Measurements from ENCODE around the gene TAX1BP3.
"Not testable (repeated sequence)": the region's sequence is repeated elsewhere in the genome, so short reads cannot be mapped to it uniquely, and the experiment has no call there.

The TAX1BP3 gene, protein sequence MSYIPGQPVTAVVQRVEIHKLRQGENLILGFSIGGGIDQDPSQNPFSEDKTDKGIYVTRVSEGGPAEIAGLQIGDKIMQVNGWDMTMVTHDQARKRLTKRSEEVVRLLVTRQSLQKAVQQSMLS

DNA sequence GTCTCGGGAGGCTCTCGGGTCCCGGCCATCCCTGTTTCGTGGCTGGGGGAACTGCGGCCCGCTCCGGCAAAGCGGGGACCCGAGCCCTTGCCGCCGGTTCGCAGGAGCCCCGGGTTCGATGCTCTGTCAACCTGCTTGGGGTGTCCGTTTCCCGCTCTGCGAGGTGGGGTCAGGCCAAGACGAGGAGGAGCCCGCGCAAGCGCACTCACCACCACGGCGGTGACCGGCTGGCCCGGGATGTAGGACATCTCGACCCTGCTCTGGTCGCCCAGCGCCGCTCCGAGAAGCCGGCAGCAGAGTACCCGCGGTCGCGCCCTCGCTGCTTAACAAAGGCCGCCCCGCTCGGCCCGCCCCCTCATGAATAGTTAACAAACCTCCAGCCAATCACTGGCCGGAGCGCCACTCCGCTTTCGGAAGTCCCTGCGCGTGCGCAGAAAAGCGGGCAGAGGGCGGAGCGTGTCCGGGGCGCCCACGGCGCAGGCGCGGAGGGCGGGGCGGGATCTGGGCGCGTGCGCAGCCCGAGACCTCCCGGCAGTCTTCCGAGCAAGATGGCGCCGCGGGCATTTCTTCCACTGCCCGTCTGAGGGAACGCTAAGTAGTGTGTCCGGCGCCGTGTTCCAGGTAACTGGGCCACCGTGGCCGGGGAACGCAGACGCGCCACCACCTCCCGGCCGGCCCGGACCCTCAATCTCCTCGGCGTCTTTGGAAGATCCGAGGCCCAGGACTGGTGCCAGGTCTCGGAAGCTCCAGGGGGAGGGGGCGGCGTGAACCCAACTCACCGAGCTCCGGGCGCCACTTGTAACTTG lies at the start of gene TAX1BP3, which contains the start of gene EMC6:
TSS of gene TAX1BP3 (minus strand) at position 300 of the 806 bp plus-strand sequence. CDS start at position 248, 52 bp downstream.
TSS of gene EMC6 (plus strand) at position 534 of the 806 bp plus-strand sequence. CDS start 335 bp downstream, outside the sequence.
- DNase-seq (ENCODE audit: low read depth in 2 of 2), result peak; percentile 93 to 94

- DNase-seq (ENCODE audit: low read depth in 2 of 2), result no peak
Measured at GRCh38 chr17:3715296-3715695, 46.9 kb upstream of the TAX1BP3 start.

DNA sequence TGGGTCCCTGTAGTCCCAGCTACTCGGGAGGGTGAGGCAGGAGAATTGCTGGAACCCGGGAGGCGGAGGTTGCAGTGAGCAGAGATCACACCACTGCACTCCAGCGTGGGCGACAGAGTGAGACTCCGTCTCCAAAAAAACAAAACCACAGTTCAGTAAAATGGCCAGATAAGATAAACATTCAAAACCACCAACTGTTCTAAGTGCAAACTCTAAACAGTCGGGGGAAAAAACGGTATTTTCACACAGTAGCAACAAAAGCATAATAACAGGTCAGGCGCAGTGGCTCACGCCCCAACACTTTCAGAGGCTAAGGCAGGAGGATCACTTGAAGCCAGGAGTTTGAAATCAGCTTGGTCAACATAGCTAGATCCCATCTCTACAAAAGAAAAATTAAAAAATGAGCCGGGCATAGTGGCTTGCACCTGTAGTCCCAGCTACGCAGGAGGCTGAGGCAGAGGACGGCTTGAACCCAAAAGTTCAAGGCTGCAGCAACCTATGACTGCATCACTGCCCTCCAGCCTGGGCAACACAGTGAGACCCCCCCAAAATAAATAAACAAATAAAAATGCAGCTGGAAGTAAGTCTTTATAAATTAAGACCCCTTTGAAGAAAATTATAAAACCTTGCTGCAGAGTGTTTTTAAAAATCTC lies 44.6 kb upstream of the TAX1BP3 start:
- no peak for DNase-seq (ENCODE audit: low read depth in 2 of 2)

DNA sequence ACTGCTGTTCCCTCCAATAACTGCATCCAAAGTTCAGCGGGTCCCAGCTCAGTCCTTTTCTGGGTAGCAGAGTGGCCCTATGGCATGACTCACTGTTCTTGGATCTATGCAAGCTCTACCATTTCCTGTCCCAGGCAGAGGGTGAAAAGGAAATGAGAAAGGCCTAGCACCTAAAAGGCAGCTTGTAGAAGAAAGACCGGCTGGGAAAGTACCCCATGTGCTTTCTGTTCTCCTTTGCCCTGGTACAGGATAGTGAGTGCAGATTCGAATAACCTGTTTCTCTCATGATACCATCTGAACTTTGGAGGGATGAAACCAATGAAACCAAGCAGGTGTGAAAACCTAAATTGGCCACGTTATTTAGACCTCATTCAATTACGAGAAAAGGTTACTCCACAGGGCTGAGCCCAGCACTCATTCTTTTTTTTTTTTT lies 42.6 kb upstream of the TAX1BP3 start:
- DNase-seq (ENCODE audit: low read depth in 2 of 2), result no peak

GRCh38 chr17:3708366-3708765 lies 40.0 kb upstream of the TAX1BP3 start:
- DNase-seq (ENCODE audit: low read depth in 2 of 2), result no peak

- not testable (repeated sequence) for DNase-seq (ENCODE audit: low read depth in 2 of 2)
Measured at GRCh38 chr17:3705718-3705984, 37.3 kb upstream of the TAX1BP3 start.

DNA sequence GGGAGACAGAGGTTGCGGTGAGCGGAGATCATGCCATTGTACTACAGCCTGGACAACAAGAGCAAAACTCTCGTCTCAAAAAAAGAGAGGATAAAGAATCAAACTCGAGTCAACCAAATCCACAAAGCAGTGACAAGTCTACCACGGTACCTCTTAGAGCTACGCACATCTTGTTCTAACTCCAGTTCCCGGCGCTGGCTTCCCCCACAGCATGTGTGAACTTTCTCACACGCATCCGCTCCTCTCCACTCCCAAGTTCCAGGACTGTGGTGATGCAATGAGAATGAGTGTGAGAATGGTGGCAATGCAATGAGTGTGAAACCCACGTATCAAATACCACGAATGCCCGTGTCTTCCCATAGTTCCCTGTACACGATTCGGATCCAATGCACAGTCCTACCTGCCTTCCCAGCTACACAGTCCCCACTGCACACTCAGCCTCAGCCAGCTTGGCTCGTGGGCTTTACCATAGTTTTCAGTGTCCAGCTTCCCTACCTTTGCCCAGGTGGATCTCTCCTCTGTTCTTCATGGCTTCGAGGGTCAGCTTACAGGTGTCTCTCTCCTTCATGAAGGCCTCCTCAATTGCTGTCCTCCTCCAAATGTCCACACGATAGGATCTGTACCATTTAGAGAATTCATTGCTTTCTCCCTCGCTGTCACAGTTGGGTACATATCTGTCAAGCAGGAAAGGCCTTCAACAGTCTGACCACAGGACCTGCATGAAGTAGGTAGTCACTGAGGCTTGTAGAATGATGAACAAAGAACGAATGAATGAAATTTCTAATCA lies 36.7 kb upstream of the TAX1BP3 start:
- DNase-seq (ENCODE audit: low read depth in 2 of 2), result no peak

GRCh38 chr17:3702041-3702539 lies 33.7 kb upstream of the TAX1BP3 start:
- DNase-seq (ENCODE audit: low read depth in 2 of 2), result not testable (repeated sequence)

GRCh38 chr17:3699951-3700350 lies 31.6 kb upstream of the TAX1BP3 start:
- no peak for DNase-seq (ENCODE audit: low read depth in 2 of 2)

- no peak for DNase-seq (ENCODE audit: low read depth in 2 of 2)
Measured at GRCh38 chr17:3698139-3698538, 29.8 kb upstream of the TAX1BP3 start.

GRCh38 chr17:3697103-3697476 lies 28.7 kb upstream of the TAX1BP3 start:
- no peak for DNase-seq (ENCODE audit: low read depth in 2 of 2)

DNA sequence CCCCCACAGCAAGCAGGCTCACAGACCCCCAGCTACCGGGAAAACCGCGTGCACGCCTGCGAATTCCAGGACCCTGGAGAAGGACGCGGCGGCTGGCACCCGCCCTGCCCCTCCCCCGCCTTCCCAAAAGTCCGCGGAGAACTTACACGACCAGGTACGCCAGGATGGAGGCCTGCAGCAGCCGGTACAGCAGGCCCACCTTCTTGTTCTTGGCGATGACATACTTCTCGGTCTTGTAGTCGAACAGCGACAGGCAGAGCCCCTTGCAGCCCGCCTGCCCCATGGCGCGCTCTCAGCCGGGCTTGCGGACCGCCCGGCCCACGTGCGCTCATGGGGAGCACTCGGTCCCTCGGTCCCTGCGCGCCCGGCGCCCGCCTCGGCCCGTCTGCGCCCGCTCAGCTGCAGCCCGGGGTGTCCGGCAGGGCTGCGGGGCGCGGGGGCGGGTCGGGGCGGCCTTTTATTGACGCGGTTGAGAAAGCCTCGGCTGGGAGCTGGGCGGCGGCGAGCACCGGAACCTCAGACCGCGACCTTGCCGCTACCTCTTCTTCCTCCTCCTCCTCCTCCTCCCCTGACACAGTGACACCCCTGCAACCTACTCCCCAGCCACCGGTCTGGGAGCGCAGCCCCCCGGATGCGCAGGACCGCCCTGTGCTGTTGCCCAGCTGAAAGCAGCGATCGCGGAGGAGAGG lies 27.5 kb upstream of the TAX1BP3 start, which contains the start of gene P2RX5:
TSS of gene P2RX5 (minus strand) at position 433 of the 689 bp plus-strand sequence. CDS start at position 283, 150 bp downstream.
- DNase-seq (ENCODE audit: low read depth in 2 of 2), result no peak

- DNase-seq (ENCODE audit: low read depth in 2 of 2), result no peak
Measured at GRCh38 chr17:3695129-3695722, 26.8 kb upstream of the TAX1BP3 start.

DNA sequence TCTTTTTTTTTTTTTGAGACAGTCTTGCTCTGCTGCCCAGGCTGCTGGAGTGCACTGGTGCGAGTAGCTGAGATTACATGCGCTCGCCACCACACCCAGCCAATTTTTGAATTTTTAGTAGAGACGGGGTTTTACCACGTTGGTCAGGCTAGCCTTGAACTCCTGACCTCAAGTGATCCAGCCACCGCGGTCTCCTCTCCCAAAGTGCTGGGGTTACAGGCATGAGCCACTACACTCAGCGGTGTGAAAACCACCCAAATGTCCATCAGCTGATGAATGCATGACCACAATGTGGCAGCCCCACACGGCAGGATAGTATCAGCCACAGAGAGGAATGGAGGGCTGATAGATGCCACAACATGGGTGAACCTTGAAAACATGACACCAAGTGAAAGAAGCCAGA lies 25.5 kb upstream of the TAX1BP3 start:
- no peak for DNase-seq (ENCODE audit: low read depth in 2 of 2)

GRCh38 chr17:3693141-3693540 lies 24.8 kb upstream of the TAX1BP3 start:
- no peak for DNase-seq (ENCODE audit: low read depth in 2 of 2)

DNA sequence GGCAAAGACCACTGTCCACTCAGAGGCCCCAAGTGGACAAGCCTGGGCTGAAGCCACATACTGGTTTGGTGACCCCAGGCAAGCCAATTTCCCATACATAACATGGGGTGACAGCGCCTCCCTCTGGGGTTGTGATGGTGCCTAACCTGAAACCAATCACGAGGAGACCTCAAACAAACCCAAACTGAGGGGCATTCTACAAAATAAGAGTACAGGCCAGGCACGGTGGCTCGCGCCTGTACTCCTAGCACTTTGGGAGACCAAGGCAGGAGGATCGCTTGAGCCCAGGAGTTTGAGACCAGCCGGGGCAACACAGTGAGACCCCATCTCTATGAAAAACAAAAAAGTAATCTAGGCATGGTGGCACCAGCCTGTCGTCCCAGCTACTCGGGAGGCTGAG lies 24.0 kb upstream of the TAX1BP3 start:
- DNase-seq (ENCODE audit: low read depth in 2 of 2), result no peak

GRCh38 chr17:3691617-3692067 lies 23.3 kb upstream of the TAX1BP3 start:
- DNase-seq (ENCODE audit: low read depth in 2 of 2), result no peak

GRCh38 chr17:3690094-3690715 lies 21.8 kb upstream of the TAX1BP3 start:
- DNase-seq (ENCODE audit: low read depth in 2 of 2), result no peak

DNA sequence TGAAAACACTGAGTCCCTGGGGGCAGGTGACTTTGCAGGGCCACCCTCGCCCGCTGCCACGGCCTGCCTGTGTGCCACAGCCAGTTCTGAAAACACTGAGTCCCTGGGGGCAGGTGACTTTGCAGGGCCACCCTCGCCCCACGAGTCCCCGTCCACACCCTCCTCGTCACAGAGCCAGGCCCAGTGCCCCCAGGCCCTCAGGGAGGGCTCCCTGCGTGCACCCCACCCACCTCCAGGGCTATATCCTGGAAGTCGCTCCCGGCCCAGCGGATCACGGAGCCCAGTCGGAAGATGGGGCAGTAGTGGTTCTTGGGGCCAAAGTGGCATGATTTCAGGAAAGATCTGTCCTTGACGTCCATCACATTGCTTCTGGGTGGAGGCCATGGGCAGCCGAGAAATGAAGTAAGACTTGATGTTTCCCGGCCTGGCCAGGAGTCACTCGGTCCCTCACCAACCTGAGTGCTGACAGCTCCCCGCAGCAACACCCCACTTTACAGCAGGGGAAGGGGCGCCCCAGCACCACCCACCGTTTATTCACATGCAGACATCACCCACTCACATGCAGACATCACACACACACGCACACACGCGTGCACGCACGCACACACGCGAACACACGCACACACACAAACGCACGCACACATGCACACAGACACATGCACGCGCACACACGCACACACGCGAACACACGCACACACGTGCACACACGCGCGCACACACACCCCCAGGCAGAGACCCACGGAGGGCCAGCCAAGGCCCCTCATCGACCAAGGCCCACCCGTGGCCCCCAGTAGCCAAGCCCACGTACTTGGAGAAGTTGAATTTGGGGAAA lies 21.1 kb upstream of the TAX1BP3 start:
- DNase-seq (ENCODE audit: low read depth in 2 of 2), result no peak

All from fibroblast of skin of left biceps (primary cell).